Stimulated activated CD8-positive, alpha-beta memory T cell treated with anti-CD3 and anti-CD28 coated beads, Interleukin-7, amount 100 ng/mL, for 48 hours (primary cell): ENCODE measurements around the gene NDP.

Experiments
- DNase-seq, 2 donors: peaks; one replicate each; pipeline ENCODE4 v3.0.0-alpha.2; 2020; ENCODE audit warnings: low read depth in 1 of 2; ENCODE audit errors: extremely low read depth in 1 of 2

NDP gene

DNA sequence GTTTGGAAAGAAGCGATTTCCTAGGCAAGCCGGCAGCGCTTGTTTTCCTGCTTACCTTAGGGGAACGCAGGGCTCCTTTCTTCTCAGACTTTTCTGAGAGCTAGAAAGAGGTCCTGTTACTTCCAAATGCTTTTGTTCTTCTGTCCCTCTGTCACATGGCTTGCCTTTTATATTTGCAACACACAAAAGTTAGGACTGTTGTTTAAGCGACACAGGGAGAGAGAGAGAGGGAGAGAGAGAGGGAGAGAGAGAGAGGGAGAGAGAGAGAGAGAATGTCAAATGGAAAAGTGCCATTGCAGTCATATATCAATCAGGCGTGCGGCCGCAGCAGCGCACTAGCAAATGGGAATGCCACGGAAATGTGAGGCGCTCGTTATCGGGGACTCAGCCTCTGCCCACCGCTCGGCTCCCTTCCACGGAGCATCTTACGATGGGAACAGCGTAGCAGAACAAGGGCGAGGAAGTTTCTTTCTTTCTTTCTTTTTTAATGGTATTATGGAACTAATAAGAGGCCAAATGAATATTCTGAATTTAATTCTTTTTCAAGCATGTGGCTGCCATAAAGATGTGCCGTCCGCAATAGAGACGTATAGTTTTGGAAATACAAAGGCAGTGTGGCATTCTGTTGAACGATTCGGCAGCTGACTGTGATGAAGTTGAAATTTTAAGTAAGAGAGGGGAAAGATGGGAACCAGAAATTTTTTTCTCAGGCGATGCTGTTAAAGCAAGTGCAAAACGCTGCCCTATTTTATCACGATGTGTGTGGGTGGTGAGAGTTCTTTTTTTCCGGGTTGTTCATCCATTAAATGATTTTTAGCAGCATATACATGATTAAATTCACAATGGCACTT is at the start of gene NDP:
NDP (minus strand) TSS at position 142 of the 851 bp plus-strand sequence. CDS start 14,745 bp downstream, outside the sequence.
- no peak for DNase-seq

DNA sequence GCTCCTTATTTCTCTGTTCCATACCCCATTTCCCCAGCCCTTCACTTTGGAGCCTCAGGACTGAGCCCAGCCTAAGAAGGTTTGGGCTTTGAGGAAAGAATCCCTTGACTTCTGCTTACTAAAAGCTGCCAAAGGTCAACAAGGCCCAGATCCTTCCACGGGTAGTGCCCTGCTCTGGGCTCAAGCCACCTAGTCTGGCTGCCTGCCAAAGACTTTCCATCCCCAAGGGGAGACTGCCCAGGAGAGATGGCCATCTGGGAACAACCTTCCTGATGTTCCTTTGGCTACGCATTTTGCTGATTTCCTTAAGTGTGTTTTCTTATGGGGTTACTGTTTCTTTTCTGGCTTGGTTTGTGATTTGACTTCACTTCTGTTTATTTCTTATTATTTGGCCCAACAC is 49.8 kb upstream of the NDP start:
- DNase-seq = no peak

GRCh38 chrX:44020693-44021092 is 47.5 kb upstream of the NDP start:
- no peak for DNase-seq

DNA sequence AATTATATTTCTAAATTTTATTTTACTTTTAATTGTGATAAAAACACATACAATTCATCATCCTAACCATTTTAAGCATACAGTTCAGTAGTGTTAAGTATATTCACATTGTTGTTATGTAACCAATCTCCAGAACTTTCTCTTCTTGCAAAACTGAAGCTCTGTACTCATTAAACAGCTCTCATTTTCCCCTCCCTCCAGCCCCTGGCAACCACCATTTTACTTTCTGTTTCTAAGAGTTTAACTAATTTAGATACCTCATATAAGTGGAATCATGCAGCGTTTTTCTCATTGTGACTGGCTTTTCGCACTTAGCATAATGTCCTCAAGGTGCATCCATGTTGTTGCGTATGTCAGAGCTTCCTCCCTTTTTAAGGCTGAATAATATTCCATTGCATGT is 46.7 kb upstream of the NDP start:
- DNase-seq = no peak

- no peak for DNase-seq
Measured at GRCh38 chrX:44017676-44018075, 44.5 kb upstream of the NDP start.

DNA sequence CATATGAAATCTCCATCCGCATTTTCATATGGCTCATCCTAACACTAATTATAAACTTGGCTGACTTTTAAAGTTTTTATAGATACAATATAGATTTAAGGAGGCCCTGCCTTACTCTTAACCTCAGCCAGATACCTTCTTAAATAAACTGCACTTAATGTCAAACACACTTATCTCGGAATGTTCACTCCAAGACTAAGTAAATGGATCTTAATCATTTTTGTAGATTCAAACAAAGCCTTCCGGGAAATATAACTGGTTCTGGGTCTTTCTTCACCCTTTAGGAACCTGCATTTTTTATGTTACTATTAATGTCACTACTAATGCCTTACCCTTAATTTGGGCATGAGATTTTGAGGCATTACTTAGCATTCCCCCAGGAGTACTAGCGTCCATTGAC is 43.7 kb upstream of the NDP start:
- DNase-seq = no peak

GRCh38 chrX:44012484-44013096 is 39.4 kb upstream of the NDP start:
- DNase-seq = peak; percentile 29 to 59

- DNase-seq = no peak
Measured at GRCh38 chrX:44011506-44011905, 38.3 kb upstream of the NDP start.

DNA sequence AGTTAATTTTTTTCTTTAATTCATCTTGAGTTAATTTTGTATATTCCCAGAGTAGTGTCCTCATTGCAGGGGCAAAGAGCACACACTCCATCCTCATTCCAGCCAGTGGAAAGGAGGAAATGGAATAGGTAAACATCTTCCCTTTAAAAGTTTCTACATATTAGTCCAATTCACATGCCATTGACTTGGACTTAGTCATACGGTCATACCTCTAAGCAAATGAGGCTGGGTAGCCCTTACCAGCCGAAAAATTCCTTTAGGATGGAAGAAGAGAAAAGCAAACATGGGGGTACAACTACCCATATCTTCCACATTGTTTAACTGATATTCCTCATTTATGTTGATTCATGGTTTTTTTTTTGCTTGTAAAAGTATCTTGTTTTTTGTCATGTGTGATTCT is 37.4 kb upstream of the NDP start:
- DNase-seq = no peak

- no peak for DNase-seq
Measured at GRCh38 chrX:44006081-44006480, 32.9 kb upstream of the NDP start.

- no peak for DNase-seq
Measured at GRCh38 chrX:44003975-44004374, 30.8 kb upstream of the NDP start.

GRCh38 chrX:44002567-44002966 is 29.4 kb upstream of the NDP start:
- DNase-seq = no peak

DNA sequence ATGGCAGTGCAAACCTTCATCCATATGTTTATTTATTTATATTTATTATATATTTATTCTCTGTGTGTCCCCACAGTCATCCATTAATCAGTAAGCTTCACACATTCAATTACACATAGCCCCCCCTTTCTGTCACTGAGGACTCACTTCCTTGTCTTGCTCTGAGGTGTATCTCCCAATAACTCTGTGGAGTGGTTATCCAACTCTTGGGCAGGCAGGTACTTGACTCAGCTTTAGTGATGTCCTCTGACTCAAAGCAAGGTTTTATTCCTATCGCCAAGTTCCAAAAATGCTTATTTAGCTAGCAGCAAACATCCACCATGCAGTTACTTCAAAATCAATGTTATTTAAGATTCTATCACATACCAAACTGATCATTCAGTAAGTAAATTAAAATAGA is 25.2 kb upstream of the NDP start:
- DNase-seq = no peak

GRCh38 chrX:43996491-43996890 is 23.3 kb upstream of the NDP start:
- no peak for DNase-seq

DNA sequence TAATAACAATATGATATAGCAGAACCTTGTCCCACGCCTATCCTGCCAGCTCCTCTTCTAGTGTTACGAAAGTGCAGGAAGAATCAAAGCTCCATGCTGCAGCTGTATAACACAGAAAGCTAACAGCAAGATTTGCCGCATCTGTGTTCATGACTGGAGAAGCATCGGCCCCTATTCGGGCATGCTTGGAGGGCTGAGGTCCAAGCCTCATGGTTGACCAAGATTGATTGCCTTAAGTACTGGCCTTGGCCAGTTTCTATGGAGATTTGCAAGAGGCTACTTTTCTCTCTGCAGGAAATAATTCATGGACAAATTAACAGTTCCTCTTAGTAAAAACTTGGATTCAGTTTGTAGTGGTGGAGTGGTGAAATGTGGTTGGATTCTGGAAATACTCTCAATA is 12.9 kb upstream of the NDP start:
- no peak for DNase-seq

DNA sequence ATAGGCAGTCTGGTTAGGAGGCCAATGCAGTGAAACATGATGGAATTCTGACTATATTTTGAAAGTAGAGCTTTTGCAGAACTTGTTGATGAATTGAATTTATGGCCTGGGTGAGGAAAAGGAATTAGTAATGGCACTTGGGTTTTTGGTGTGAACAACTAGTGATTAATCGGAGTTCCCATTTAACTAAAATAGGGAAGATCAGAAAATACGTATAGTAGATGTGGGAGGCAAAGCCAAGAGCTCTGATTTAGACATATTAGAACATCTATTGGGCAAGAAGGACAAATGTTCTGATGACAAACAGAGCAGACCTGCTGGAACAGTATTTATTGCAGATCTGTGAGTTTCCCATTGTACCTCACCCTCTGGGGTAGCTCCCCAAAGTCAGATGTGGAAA is 12.3 kb upstream of the NDP start:
- DNase-seq = no peak

GRCh38 chrX:43978226-43978625 is 5.0 kb upstream of the NDP start:
- DNase-seq = no peak

- DNase-seq = no peak
Measured at GRCh38 chrX:43976205-43976604, 3.0 kb upstream of the NDP start.

DNA sequence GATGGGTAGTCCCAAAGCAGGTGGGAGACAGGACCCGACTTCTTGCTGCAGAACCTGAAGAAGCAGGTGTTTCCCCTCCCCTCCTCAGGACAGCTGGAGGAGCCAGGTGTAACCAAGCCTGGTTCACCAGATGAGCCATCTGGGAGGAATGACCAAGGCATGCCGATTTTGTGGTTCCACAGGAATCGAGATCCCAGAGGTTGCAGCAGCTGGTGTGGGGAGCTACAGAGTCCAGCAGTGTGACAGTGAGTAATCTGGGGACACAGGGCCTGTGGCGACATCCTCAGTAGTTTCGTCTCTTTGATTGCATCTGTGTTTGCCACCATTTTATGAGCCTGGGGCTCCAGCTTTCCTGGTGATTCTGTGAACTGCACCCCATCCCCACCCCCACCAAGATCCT is 2.6 kb upstream of the NDP start:
- no peak for DNase-seq

DNA sequence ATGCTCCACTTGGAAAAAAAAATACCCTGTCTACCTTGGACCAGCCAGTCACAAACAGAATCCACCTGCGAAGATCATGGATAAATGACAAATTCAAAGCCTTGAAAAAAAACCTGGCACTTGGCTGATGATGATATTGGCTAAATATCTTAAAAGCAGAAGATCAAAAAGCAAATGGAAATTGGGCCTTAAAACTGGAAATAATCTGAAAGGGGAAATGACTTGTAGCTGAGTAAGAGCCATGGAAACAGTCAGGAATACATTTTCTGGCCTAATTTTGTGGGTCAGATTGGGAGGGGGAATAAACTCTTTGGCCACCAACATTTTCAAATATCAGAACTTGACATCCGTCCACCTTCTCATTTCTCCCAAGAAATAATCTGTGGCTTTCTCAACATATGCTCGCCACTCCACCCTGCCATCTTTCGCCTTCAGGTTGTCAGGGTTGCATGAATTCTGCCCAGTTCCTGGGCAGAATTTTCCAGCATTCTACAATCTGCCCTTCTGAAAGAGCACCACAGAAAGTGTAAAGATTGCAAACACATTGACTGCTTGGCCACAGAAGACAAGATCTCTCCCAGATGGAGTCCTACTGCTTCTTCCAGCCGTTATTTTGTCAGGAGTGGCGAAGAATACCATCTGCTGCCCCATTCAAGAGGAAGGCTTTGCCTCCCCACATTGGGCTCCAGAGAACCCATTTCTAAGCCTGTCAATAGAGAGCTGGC is 1.7 kb upstream of the NDP start:
- DNase-seq = no peak

DNA sequence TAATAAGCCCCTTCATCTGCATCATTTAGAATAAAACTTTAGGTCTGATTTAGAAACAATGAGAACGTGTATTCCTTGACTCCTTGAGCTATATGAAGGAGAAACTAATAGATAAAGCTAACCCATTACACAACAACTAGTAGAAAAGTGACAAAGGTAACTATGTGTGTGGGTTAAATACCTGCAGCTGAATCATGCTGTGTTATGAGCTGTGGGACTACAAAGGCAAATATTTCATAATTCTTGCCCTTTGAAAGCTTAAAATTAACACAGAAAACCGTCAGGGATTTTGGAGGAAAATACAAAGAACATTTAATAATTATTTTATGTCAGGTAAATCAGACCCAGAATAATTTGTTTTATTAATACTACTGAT is 898 bp upstream of the NDP start:
- no peak for DNase-seq
